HFFc6 (cell line): ENCODE results near the gene HS3ST5. TPM values are rescaled to one million over a fixed set of nuclear protein-coding genes. Genes with fewer than 3 reads are reported as not detected.

Experiments used
- DNase-seq: peaks from one replicate; pipeline ENCODE4 v3.0.0-alpha.2; 2018
- H3K27ac Mint-ChIP-seq: 2 replicates; pipeline ENCODE4 v1.8.0; 2020; ENCODE audit warnings: mild to moderate bottlenecking, mixed read lengths
- H3K27me3 Mint-ChIP-seq: 2 replicates; pipeline ENCODE4 v1.8.0; 2021; ENCODE audit warnings: mild to moderate bottlenecking, moderate library complexity, mixed read lengths; ENCODE audit not compliant: insufficient read depth
- H3K36me3 Mint-ChIP-seq: 2 replicates; pipeline ENCODE4 v1.8.0; 2021; ENCODE audit warnings: low read depth, mixed read lengths
- H3K4me1 Mint-ChIP-seq: 2 replicates; pipeline ENCODE4 v1.8.0; 2020; ENCODE audit warnings: low read depth, mixed read lengths
- H3K4me3 Mint-ChIP-seq: 2 replicates; pipeline ENCODE4 v1.8.0; 2020; ENCODE audit warnings: mild to moderate bottlenecking, moderate library complexity, mixed read lengths
- H3K9me3 Mint-ChIP-seq: 2 replicates; pipeline ENCODE4 v1.8.0; 2020; ENCODE audit warnings: mild to moderate bottlenecking, mixed read lengths
- total RNA-seq, 6 experiments: library from RNA; stranded (reverse); fragmentation: NEBNext Ultra II Directional; extraction: Animal tissue kit (Norgen Biotek cat#: 25700); gene quantifications; 2 replicates in 1 of 6; 3 replicates in 5 of 6; pipeline ENCODE4 v1.2.3, GENCODE V29; 2021
- TF ChIP-seq, protein P1 (sequence below): fragments of 200-600 bp; sonication (generic); IDR thresholded peaks from 2 replicates; pipeline ENCODE4 v1.5.0; 2021; ENCODE audit warnings: antibody characterized with exemption, mild to moderate bottlenecking

The HS3ST5 gene
- total RNA-seq, 6 experiments from 2014 or later: not detected

DNA sequence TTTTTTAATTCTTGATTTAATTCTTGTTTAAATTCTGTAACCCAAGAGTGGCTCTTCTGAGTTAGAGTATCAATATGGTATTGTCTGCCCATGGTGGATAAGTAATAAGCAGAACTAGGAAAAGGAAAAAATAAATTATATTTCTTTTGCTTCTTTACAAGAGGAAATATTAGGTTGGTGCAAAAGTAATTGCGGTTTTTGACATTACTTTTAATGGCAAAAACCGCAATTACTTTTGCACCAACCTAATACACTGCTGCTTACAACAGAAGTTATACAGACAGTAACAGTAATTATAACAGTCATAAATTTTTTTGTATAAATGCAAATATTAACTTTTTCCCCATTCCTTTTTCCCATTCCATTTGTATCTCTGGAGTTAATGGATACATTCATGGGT is 65.6 kb downstream of the HS3ST5 start:
- no peak for DNase-seq
- TF ChIP-seq, protein P1, sequence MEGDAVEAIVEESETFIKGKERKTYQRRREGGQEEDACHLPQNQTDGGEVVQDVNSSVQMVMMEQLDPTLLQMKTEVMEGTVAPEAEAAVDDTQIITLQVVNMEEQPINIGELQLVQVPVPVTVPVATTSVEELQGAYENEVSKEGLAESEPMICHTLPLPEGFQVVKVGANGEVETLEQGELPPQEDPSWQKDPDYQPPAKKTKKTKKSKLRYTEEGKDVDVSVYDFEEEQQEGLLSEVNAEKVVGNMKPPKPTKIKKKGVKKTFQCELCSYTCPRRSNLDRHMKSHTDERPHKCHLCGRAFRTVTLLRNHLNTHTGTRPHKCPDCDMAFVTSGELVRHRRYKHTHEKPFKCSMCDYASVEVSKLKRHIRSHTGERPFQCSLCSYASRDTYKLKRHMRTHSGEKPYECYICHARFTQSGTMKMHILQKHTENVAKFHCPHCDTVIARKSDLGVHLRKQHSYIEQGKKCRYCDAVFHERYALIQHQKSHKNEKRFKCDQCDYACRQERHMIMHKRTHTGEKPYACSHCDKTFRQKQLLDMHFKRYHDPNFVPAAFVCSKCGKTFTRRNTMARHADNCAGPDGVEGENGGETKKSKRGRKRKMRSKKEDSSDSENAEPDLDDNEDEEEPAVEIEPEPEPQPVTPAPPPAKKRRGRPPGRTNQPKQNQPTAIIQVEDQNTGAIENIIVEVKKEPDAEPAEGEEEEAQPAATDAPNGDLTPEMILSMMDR: no peak
- no peak overlapping the region for H3K27ac Mint-ChIP-seq
- H3K27me3 Mint-ChIP-seq: peaks cover 3% of the 10 kb centered on the region; the same call in 1 of the 2 replicates
- H3K4me1 Mint-ChIP-seq: no peaks in the 10 kb centered on the region
- no peaks in the 10 kb centered on the region for H3K9me3 Mint-ChIP-seq
- no peaks in the 10 kb centered on the region for H3K36me3 Mint-ChIP-seq
- H3K4me3 Mint-ChIP-seq: no peak overlapping the region

DNA sequence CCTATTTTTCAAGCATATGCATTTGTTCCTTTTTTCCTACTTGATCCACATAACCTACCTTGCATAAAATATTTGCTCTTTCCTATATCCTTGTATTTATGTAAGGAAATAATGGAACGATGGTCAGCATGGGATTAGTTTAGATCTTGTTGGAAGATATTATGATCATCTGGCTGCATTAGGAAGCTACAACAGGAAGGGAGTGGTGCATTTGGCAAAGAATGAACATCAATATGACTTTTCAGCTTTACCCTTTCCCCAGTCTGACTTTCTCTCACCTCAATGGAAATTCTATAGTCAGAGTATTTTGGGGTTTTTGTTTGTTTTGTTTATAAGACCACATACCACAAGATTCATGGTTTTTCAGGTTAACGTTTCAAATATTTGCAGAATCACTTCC is 66.0 kb downstream of the HS3ST5 start:
- Mint-ChIP-seq H3K36me3 (no peaks in the 10 kb centered on the region), H3K4me1 (no peaks in the 10 kb centered on the region), H3K9me3 (no peaks in the 10 kb centered on the region), H3K4me3 (no peak overlapping the region), H3K27me3 (peaks cover 3% of the 10 kb centered on the region; the same call in 1 of the 2 replicates), H3K27ac (no peak overlapping the region)
- TF ChIP-seq, protein P1: no peak
- DNase-seq: no peak

DNA sequence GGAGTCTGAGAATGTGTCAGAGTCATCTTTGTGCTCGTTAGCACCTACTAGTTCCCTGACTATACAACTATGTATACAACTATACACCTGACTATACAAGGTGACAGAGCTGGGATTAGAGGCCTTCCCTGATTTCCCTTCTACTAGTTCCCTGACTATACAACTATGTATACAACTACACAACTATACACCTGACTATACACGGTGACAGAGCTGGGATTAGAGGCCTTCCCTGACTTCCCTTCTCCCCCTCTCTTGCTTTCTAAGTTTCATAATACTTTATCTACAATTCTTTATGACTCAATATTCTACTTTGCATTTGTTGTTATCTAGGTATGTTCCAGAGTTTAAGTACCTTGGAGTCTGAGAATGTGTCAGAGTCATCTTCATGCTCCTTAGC is 68.0 kb downstream of the HS3ST5 start:
- H3K27me3 Mint-ChIP-seq: no peaks in the 10 kb centered on the region
- no peak for DNase-seq
- H3K9me3 Mint-ChIP-seq: no peaks in the 10 kb centered on the region
- TF ChIP-seq, protein P1: no peak
- H3K36me3 Mint-ChIP-seq: no peaks in the 10 kb centered on the region
- H3K4me3 Mint-ChIP-seq: no peak overlapping the region
- no peaks in the 10 kb centered on the region for H3K4me1 Mint-ChIP-seq
- no peak overlapping the region for H3K27ac Mint-ChIP-seq

DNA sequence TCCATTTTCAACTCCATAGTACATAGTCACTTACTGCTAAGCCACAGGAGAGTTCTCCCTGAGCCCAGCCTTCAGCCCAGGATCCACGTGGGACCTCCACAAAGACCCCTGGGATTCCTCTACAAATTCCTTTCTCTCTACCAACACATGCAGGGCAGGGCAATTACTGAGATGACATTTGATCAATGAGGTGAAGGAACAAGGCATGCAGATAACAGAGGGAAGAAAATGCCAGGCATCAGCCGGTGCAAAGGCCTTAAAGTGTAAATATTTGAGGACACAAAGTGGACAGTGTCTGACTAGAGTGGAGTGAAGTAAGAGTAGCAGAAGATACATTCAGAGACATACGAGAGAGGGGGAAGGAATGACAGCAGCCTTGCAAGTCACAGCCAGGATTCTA is 70.2 kb downstream of the HS3ST5 start:
- Mint-ChIP-seq H3K4me1 (no peaks in the 10 kb centered on the region), H3K4me3 (no peak overlapping the region), H3K27me3 (no peaks in the 10 kb centered on the region), H3K27ac (no peak overlapping the region), H3K36me3 (no peaks in the 10 kb centered on the region), H3K9me3 (no peaks in the 10 kb centered on the region; the same call in 1 of the 2 replicates)
- TF ChIP-seq, protein P1: no peak
- DNase-seq: no peak

DNA sequence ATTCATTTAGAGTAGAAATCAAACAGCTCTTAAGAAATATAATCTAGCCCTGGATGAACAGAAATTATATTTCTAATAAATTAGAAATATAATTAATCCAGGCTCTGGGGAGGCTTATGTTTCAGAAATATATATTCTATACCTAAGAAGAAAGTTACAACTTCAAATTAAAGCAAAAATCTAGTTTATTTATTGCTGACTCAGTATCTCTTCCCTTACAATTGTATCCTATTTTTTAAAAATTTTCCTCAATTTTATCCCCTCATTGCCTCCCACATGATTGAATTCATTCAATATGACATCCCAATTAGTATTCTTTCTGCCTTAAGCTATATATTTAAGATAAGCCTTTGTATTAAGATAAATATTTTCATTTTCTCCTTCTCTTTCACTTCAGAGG is 71.4 kb downstream of the HS3ST5 start:
- no peak for DNase-seq
- Mint-ChIP-seq H3K4me1 (no peaks in the 10 kb centered on the region), H3K36me3 (no peaks in the 10 kb centered on the region), H3K27ac (no peak overlapping the region), H3K9me3 (no peaks in the 10 kb centered on the region; the same call in 1 of the 2 replicates), H3K27me3 (no peaks in the 10 kb centered on the region), H3K4me3 (no peak overlapping the region)
- TF ChIP-seq, protein P1: no peak

DNA sequence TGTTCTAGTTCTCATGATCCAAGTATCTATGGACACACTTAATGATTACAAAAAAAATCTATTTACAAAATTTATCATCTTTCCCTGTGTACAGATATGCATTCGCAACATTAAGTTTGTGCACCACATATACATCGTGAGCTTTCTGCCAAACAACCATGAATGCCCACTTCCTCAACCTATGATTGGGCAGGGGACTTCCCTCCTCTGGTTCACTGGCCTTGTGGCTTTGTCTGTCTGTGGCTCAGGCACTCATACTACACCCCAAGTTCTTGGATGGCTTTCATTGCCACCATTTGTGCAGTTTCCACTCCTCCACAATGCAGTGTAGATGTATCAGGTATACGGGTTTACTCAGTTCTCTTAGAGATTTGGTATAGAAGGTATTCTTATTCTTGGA is 74.9 kb downstream of the HS3ST5 start:
- H3K36me3 Mint-ChIP-seq: no peaks in the 10 kb centered on the region
- H3K9me3 Mint-ChIP-seq: peaks cover 15% of the 10 kb centered on the region
- H3K27ac Mint-ChIP-seq: no peak overlapping the region
- no peak overlapping the region for H3K4me3 Mint-ChIP-seq
- DNase-seq: no peak
- H3K27me3 Mint-ChIP-seq: no peaks in the 10 kb centered on the region
- no peaks in the 10 kb centered on the region for H3K4me1 Mint-ChIP-seq
- TF ChIP-seq, protein P1: no peak
